Esophagus squamous epithelium (tissue), 4 donors: ENCODE data around the gene TBC1D5.

Source experiments
- POLR2A ChIP-seq, 4 donors: fragments of 450-650 bp; IDR thresholded peaks; one replicate each; pipeline ENCODE4 v1.6.1; 2017; ENCODE audit warnings: antibody characterized with exemption in 4 of 4, mild to moderate bottlenecking in 4 of 4, moderate library complexity in 3 of 4
- TF ChIP-seq, protein P1 (sequence below), 6 experiments: fragments of 450-650 bp in 4 of 6; fragments of 200-600 bp in 2 of 6; sonication (generic) in 2 of 6; IDR thresholded peaks; one replicate each; pipeline ENCODE4 v1.5.1; 2016 to 2019; ENCODE audit warnings: antibody characterized with exemption in 6 of 6, mild to moderate bottlenecking in 4 of 6, moderate library complexity in 4 of 6

DNA sequence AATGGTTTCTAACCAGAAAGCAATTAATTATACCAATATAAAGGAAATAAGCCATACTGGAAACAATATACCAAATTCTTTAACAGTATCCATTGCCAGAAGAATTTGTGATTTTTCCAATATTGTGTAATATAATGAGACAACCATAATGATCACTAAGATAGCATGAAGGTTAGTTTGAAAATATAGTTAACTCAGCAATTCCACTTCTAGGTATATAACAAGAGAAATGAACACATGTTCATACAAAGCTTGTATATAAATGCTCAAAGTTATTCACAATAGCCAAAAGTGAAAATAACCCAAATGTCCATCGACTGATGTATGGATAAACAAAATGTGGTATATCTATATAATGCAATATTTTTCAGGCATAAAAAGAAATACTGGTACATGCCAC is 369.1 kb downstream of the TBC1D5 start:
- TF ChIP-seq, protein P1, sequence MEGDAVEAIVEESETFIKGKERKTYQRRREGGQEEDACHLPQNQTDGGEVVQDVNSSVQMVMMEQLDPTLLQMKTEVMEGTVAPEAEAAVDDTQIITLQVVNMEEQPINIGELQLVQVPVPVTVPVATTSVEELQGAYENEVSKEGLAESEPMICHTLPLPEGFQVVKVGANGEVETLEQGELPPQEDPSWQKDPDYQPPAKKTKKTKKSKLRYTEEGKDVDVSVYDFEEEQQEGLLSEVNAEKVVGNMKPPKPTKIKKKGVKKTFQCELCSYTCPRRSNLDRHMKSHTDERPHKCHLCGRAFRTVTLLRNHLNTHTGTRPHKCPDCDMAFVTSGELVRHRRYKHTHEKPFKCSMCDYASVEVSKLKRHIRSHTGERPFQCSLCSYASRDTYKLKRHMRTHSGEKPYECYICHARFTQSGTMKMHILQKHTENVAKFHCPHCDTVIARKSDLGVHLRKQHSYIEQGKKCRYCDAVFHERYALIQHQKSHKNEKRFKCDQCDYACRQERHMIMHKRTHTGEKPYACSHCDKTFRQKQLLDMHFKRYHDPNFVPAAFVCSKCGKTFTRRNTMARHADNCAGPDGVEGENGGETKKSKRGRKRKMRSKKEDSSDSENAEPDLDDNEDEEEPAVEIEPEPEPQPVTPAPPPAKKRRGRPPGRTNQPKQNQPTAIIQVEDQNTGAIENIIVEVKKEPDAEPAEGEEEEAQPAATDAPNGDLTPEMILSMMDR (IDR thresholded peaks at IDR 0.05), result no peak
- TF ChIP-seq POLR2A (IDR thresholded peaks at IDR 0.05), result no peak
